Right lobe of liver (tissue), 4 donors: ENCODE measurements around the gene PNPLA7.

Experiments used
- POLR2A ChIP-seq: fragments of 450-650 bp; IDR thresholded peaks from one replicate; pipeline ENCODE4 v1.6.1; 2017; ENCODE audit warnings: antibody characterized with exemption, mild to moderate bottlenecking
- TF ChIP-seq, protein P1 (sequence below), 4 donors: fragments of 200-600 bp in 3 of 4; fragments of 450-650 bp in 1 of 4; IDR thresholded peaks; one replicate each; pipeline versions ENCODE4 v1.5.1 to v1.8.0; 2016 to 2022; ENCODE audit warnings: antibody characterized with exemption in 4 of 4, mild to moderate bottlenecking in 2 of 4
- donor health status: DM: no; HTN: no; CAD: no.
- donor health status: DM: no; HTN: no; CAD: no.
- donor health status: DM: no; HTN: yes; CAD: no.

DNA sequence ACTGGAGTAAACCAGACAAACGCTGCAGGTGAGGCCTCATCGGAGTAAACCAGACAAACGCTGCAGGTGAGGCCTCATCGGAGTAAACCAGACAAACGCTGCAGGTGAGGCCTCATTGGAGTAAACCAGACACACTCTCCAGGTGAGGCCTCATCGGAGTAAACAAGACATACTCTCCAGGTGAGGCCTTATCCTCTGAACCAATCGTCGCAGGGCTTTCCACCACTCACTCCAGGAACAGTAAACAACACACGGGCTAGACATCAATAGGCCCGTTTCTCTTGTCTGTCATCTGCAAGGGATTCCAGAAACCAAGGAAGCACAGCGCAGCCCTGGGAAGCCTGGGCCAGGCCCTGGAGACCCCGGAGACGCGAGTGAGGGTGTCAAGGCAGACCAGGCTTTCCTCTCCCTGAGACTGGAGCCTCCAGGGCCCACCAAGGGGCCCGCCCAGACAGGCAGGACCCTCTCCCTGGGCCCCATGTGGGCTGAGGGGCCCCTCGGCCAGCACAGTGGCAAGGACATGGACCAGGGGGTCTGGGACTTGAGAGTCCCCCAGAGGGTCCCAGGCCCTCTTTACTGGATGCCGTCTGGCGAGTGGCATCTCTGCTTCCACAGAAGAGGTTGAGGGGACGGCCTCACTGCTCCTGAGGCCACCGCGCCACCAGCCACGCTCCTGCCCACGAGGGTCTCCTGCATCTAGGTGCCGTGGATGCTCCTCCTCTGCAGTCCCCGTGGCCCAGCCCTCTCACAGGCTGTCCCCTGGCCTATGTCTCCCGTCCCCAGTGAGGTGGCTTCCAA lies 64.7 kb downstream of the PNPLA7 start:
- TF ChIP-seq, protein P1, sequence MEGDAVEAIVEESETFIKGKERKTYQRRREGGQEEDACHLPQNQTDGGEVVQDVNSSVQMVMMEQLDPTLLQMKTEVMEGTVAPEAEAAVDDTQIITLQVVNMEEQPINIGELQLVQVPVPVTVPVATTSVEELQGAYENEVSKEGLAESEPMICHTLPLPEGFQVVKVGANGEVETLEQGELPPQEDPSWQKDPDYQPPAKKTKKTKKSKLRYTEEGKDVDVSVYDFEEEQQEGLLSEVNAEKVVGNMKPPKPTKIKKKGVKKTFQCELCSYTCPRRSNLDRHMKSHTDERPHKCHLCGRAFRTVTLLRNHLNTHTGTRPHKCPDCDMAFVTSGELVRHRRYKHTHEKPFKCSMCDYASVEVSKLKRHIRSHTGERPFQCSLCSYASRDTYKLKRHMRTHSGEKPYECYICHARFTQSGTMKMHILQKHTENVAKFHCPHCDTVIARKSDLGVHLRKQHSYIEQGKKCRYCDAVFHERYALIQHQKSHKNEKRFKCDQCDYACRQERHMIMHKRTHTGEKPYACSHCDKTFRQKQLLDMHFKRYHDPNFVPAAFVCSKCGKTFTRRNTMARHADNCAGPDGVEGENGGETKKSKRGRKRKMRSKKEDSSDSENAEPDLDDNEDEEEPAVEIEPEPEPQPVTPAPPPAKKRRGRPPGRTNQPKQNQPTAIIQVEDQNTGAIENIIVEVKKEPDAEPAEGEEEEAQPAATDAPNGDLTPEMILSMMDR (IDR thresholded peaks at IDR 0.05) = no peak
- TF ChIP-seq POLR2A = no peak
